Gastrocnemius medialis (tissue), 4 donors: ENCODE data around the gene CDSN.

ENCODE experiments used
- POLR2A ChIP-seq, 2 donors: fragments of 450-650 bp; IDR thresholded peaks; one replicate each; pipeline ENCODE4 v1.6.1; 2017; ENCODE audit warnings: antibody characterized with exemption in 2 of 2, mild to moderate bottlenecking in 2 of 2, moderate library complexity in 2 of 2
- TF ChIP-seq, protein P1 (sequence below), 5 experiments: fragments of 450-650 bp in 3 of 5; fragments of 200-600 bp in 2 of 5; sonication (generic) in 2 of 5; IDR thresholded peaks in 4 of 5; conservative IDR thresholded peaks in 1 of 5; 1 replicate in 4 of 5; 2 replicates in 1 of 5; pipeline ENCODE4 v1.5.1; 2016 to 2019; ENCODE audit warnings: antibody characterized with exemption in 5 of 5, mild to moderate bottlenecking in 3 of 5, moderate library complexity in 3 of 5

DNA sequence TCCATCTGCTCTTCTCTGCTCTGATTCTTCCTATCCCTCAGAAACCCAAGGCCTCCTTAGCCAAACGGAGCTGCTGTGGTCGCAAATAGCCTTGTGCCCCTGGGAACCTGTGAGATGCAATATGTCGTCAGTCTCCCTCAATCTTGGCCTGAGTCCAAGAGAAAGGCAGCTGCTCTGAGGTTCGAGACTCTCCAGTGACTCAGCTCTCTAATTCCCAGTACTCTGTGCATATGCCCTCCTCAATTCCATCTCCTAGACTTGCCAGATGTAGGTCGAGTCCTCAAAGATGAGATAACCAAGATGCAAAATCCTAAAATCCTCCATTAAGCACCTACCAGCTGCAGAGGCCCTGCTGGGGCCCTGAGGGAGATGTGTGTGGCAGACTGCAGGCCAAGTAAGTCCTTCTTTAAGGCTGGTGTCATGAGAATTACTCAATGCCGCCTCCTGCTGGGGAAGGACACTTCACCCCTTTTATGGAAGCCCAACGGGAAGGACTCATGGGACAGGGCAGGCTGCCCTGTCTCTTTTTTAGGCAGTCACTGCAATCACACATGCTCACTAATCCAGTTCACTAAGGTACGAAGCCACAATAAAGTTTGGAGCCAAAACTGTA lies 36.4 kb downstream of the CDSN start:
- TF ChIP-seq, protein P1, sequence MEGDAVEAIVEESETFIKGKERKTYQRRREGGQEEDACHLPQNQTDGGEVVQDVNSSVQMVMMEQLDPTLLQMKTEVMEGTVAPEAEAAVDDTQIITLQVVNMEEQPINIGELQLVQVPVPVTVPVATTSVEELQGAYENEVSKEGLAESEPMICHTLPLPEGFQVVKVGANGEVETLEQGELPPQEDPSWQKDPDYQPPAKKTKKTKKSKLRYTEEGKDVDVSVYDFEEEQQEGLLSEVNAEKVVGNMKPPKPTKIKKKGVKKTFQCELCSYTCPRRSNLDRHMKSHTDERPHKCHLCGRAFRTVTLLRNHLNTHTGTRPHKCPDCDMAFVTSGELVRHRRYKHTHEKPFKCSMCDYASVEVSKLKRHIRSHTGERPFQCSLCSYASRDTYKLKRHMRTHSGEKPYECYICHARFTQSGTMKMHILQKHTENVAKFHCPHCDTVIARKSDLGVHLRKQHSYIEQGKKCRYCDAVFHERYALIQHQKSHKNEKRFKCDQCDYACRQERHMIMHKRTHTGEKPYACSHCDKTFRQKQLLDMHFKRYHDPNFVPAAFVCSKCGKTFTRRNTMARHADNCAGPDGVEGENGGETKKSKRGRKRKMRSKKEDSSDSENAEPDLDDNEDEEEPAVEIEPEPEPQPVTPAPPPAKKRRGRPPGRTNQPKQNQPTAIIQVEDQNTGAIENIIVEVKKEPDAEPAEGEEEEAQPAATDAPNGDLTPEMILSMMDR (IDR thresholded peaks at IDR 0.05 in 4 of 5, conservative IDR thresholded peaks at IDR 0.05 in 1 of 5) = peak in 1 of 5 experiments; percentile 28
- no peak for TF ChIP-seq POLR2A (IDR thresholded peaks at IDR 0.05)
